CD4-positive, alpha-beta T cell treated with Interleukin-10 for 1 hour (primary cell): ENCODE measurements around the gene RHOD.

Experiments
- DNase-seq: peaks from one replicate; pipeline ENCODE4 v3.0.0-alpha.2; 2020

The RHOD gene

GRCh38 chr11:67117672-67118180 lies 61.1 kb downstream of the RHOD start:
- peak; percentile 60 for DNase-seq

GRCh38 chr11:67118181-67118766 lies 61.6 kb downstream of the RHOD start:
- DNase-seq: peak; percentile 60

- DNase-seq: peak; percentile 99
These were observed 62.3 kb downstream of the RHOD start, which contains the start of gene KDM2A for GRCh38 chr11:67118801-67119584. KDM2A (plus strand) TSS chr11:67119263; CDS start chr11:67121317, 2,054 bp downstream.

- no peak for DNase-seq
These were observed 63.1 kb downstream of the RHOD start for GRCh38 chr11:67119585-67120391.

- DNase-seq: no peak
These were observed 63.8 kb downstream of the RHOD start for GRCh38 chr11:67120456-67120855.

GRCh38 chr11:67120881-67121710 lies 64.4 kb downstream of the RHOD start:
- DNase-seq: peak; percentile 35
